HL-60 (cell line): ENCODE measurements around the gene CMIP.

Source experiments
- TF ChIP-seq, protein P1 (sequence below): IDR thresholded peaks from one replicate; pipeline ENCODE4 v1.5.1; 2011; ENCODE audit warnings: low read length, control low read depth, inconsistent platforms; ENCODE audit not compliant: insufficient read depth
- TF ChIP-seq, protein P2 (sequence below): IDR thresholded peaks from 2 replicates; pipeline ENCODE4 v1.6.1; 2012; ENCODE audit warnings: low read depth; ENCODE audit not compliant: insufficient replicate concordance

DNA sequence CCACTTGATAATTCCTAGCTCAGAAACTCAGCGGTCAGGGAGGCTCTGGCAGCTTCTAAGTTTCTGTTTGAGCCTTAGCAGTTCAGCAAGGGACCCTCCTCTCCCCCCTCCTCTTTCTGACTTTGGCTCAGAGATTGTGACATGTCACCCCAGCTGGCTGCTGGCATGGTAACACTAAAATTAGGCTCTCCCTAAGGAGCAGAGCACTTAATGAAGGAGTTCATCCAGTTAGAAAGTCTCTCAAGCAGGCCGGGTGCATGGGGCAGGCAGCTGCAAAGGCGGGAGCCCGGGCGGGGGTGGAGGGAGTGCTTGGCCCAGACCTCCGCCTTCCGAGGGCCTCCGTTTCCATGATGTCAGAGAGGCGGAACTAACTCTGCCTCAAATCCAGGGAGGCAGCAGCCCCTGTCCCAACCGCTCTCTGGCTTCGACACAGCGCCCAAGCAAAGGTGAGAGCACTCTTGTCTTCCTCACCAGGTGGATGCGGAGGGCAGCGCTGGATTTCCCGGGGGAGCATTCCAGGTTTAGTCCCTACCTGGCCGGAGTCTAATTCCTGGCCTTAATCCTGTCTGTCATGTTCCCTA is 206.5 kb downstream of the CMIP start:
- TF ChIP-seq, protein P1, sequence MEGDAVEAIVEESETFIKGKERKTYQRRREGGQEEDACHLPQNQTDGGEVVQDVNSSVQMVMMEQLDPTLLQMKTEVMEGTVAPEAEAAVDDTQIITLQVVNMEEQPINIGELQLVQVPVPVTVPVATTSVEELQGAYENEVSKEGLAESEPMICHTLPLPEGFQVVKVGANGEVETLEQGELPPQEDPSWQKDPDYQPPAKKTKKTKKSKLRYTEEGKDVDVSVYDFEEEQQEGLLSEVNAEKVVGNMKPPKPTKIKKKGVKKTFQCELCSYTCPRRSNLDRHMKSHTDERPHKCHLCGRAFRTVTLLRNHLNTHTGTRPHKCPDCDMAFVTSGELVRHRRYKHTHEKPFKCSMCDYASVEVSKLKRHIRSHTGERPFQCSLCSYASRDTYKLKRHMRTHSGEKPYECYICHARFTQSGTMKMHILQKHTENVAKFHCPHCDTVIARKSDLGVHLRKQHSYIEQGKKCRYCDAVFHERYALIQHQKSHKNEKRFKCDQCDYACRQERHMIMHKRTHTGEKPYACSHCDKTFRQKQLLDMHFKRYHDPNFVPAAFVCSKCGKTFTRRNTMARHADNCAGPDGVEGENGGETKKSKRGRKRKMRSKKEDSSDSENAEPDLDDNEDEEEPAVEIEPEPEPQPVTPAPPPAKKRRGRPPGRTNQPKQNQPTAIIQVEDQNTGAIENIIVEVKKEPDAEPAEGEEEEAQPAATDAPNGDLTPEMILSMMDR, result no peak
- TF ChIP-seq, protein P2, sequence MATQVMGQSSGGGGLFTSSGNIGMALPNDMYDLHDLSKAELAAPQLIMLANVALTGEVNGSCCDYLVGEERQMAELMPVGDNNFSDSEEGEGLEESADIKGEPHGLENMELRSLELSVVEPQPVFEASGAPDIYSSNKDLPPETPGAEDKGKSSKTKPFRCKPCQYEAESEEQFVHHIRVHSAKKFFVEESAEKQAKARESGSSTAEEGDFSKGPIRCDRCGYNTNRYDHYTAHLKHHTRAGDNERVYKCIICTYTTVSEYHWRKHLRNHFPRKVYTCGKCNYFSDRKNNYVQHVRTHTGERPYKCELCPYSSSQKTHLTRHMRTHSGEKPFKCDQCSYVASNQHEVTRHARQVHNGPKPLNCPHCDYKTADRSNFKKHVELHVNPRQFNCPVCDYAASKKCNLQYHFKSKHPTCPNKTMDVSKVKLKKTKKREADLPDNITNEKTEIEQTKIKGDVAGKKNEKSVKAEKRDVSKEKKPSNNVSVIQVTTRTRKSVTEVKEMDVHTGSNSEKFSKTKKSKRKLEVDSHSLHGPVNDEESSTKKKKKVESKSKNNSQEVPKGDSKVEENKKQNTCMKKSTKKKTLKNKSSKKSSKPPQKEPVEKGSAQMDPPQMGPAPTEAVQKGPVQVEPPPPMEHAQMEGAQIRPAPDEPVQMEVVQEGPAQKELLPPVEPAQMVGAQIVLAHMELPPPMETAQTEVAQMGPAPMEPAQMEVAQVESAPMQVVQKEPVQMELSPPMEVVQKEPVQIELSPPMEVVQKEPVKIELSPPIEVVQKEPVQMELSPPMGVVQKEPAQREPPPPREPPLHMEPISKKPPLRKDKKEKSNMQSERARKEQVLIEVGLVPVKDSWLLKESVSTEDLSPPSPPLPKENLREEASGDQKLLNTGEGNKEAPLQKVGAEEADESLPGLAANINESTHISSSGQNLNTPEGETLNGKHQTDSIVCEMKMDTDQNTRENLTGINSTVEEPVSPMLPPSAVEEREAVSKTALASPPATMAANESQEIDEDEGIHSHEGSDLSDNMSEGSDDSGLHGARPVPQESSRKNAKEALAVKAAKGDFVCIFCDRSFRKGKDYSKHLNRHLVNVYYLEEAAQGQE, result no peak
